IMR-90 (cell line): Measurements from ENCODE around the gene AAR2. TPM values are rescaled to one million over a fixed set of nuclear protein-coding genes. Genes with fewer than 3 reads are reported as not detected.

Source experiments
- ATAC-seq: fragments of 200-7000 bp; cut with Tn5 transposase; 2 replicates; pipeline ENCODE4 v1.9.1; 2020; ENCODE audit warnings: low read depth, mild to moderate bottlenecking, moderate library complexity
- BruUV-seq: library from RNA; stranded (reverse); fragments of 400-500 nt; replicated peaks from 2 replicates; lab custom pipeline; 2021; lab: Mats Ljungman, UMichigan
- CTCF ChIA-PET: fragments of 300-600 bp; formaldehyde crosslinking; extraction: SDS; loops from one replicate; lab custom pipeline; 2021; ENCODE audit warnings: antibody characterized with exemption; lab: Yijun Ruan, JAX
- POLR2A ChIA-PET: fragments of 300-600 bp; sonication (Branson Sonifier 250); formaldehyde crosslinking; loops from one replicate; lab custom pipeline; 2022; ENCODE audit warnings: antibody characterized with exemption; ENCODE audit not compliant: unreplicated experiment; lab: Charles Lee
- DNase-seq: peaks from one replicate; pipeline ENCODE4 v3.0.0; 2013
- H2AFZ ChIP-seq: replicated peaks from 2 replicates; pipeline ENCODE3; 2013; ENCODE audit warnings: low read length, mild to moderate bottlenecking; ENCODE audit not compliant: poor library complexity
- H2AK5ac ChIP-seq: 2 replicates; pipeline ENCODE4 v1.6.1; 2013; ENCODE audit warnings: low read depth, low read length, inconsistent platforms
- H2AK9ac ChIP-seq: replicated peaks from 2 replicates; pipeline ENCODE3; 2013; ENCODE audit warnings: mild to moderate bottlenecking, low read depth, low read length, moderate library complexity; ENCODE audit not compliant: poor library complexity
- H2BK120ac ChIP-seq: 2 replicates; pipeline ENCODE4 v1.6.1; 2013; ENCODE audit warnings: low read depth, low read length, inconsistent platforms
- H2BK15ac ChIP-seq: 3 replicates; pipeline ENCODE4 v1.6.1; 2013; ENCODE audit warnings: low read depth, low read length, inconsistent platforms
- H2BK20ac ChIP-seq: 2 replicates; pipeline ENCODE4 v1.6.1; 2013; ENCODE audit warnings: low read depth, mild to moderate bottlenecking, inconsistent platforms, low read length, moderate library complexity
- H2BK5ac ChIP-seq: 2 replicates; pipeline ENCODE4 v1.6.1; 2013; ENCODE audit warnings: mild to moderate bottlenecking, low read depth, low read length, inconsistent platforms; ENCODE audit not compliant: poor library complexity, severe bottlenecking
- H3K14ac ChIP-seq: replicated peaks from 2 replicates; pipeline ENCODE4 v1.6.1; 2013; ENCODE audit warnings: low read depth, low read length, inconsistent platforms
- H3K18ac ChIP-seq: 2 replicates; pipeline ENCODE4 v1.6.1; 2013; ENCODE audit warnings: low read depth, low read length, control low read depth
- H3K23ac ChIP-seq: 2 replicates; pipeline ENCODE4 v1.6.1; 2013; ENCODE audit warnings: low read depth, low read length, inconsistent platforms
- H3K27ac ChIP-seq: 2 replicates; pipeline ENCODE4 v1.5.1; 2013; ENCODE audit warnings: mild to moderate bottlenecking, control low read depth, low read length; ENCODE audit not compliant: insufficient read depth
- H3K27me3 ChIP-seq: 2 replicates; pipeline ENCODE4 v1.6.1; 2013; ENCODE audit warnings: low read length; ENCODE audit not compliant: control insufficient read depth, insufficient read depth
- H3K36me3 ChIP-seq: 2 replicates; pipeline ENCODE4 v1.6.1; 2013; ENCODE audit warnings: low read length, mixed read lengths; ENCODE audit not compliant: control insufficient read depth, insufficient read depth
- H3K4ac ChIP-seq: 2 replicates; pipeline ENCODE4 v1.6.1; 2013; ENCODE audit warnings: low read depth, low read length, inconsistent platforms
- H3K4me1 ChIP-seq: 2 replicates; pipeline ENCODE4 v1.6.1; 2013; ENCODE audit warnings: low read length, mixed read lengths; ENCODE audit not compliant: control insufficient read depth, insufficient read depth
- H3K4me2 ChIP-seq: 2 replicates; pipeline ENCODE4 v1.6.1; 2013; ENCODE audit warnings: low read depth, mild to moderate bottlenecking, control low read depth, low read length, moderate library complexity
- H3K4me3 ChIP-seq: 2 replicates; pipeline ENCODE4 v1.5.1; 2013; ENCODE audit warnings: low read depth, mild to moderate bottlenecking, control low read depth, low read length, moderate library complexity; ENCODE audit not compliant: insufficient read depth
- H3K56ac ChIP-seq: 2 replicates; pipeline ENCODE4 v1.6.1; 2013; ENCODE audit warnings: low read length, inconsistent platforms; ENCODE audit not compliant: insufficient read depth; ENCODE audit errors: extremely low read depth
- H3K79me1 ChIP-seq, 2 experiments: 2 replicates each; pipeline ENCODE4 v1.6.1; 2013; ENCODE audit warnings: low read length in 2 of 2, inconsistent platforms in 1 of 2, low read depth in 1 of 2
- H3K9ac ChIP-seq: 2 replicates; pipeline ENCODE4 v1.6.1; 2013; ENCODE audit warnings: low read depth, low read length, control low read depth
- H3K9me1 ChIP-seq: 2 replicates; pipeline ENCODE4 v1.6.1; 2013; ENCODE audit warnings: low read length, inconsistent platforms; ENCODE audit not compliant: insufficient read depth
- H3K9me3 ChIP-seq: 2 replicates; pipeline ENCODE4 v1.6.1; 2013; ENCODE audit warnings: low read length; ENCODE audit not compliant: control insufficient read depth, insufficient read depth
- H4K20me1 ChIP-seq: 2 replicates; pipeline ENCODE4 v1.6.1; 2013; ENCODE audit warnings: low read length, inconsistent platforms; ENCODE audit not compliant: insufficient read depth
- H4K5ac ChIP-seq: 2 replicates; pipeline ENCODE4 v1.6.1; 2013; ENCODE audit warnings: mild to moderate bottlenecking, low read depth, low read length, control low read depth
- H4K8ac ChIP-seq, 2 experiments: 2 replicates each; pipeline ENCODE4 v1.6.1; 2013; ENCODE audit warnings: low read depth in 2 of 2, low read length in 2 of 2, control low read depth in 1 of 2, inconsistent platforms in 1 of 2
- H4K91ac ChIP-seq: 2 replicates; pipeline ENCODE4 v1.6.1; 2013; ENCODE audit warnings: low read depth, low read length, inconsistent platforms; ENCODE audit not compliant: insufficient read depth
- BHLHE40 ChIP-seq: fragments of 150-350 bp; IDR thresholded peaks from 2 replicates; pipeline ENCODE4 v1.6.1; 2016; ENCODE audit warnings: mild to moderate bottlenecking, low read depth, low read length
- CEBPB ChIP-seq: IDR thresholded peaks from 2 replicates; pipeline ENCODE4 v1.6.1; 2012; ENCODE audit warnings: low read depth, low read length, improper control_type of control experiment
- CHD1 ChIP-seq: IDR thresholded peaks from 2 replicates; pipeline ENCODE4 v1.6.1; 2012; ENCODE audit warnings: low read depth, low read length, improper control_type of control experiment
- CTCF ChIP-seq: conservative IDR thresholded peaks from 2 replicates; pipeline ENCODE4 v1.5.1; 2012; ENCODE audit warnings: mild to moderate bottlenecking, low read depth, low read length, improper control_type of control experiment
- FOS ChIP-seq: fragments of 150-350 bp; IDR thresholded peaks from 2 replicates; pipeline ENCODE4 v1.6.1; 2016; ENCODE audit warnings: low read depth, low read length
- MAFK ChIP-seq: IDR thresholded peaks from 2 replicates; pipeline ENCODE4 v1.6.1; 2012; ENCODE audit warnings: low read depth, low read length, improper control_type of control experiment
- MXI1 ChIP-seq: IDR thresholded peaks from 2 replicates; pipeline ENCODE4 v1.6.1; 2012; ENCODE audit warnings: low read depth, mild to moderate bottlenecking, low read length, moderate library complexity, borderline replicate concordance
- NFE2L2 ChIP-seq: fragments of 150-350 bp; IDR thresholded peaks from 2 replicates; pipeline ENCODE4 v1.6.1; 2016; ENCODE audit warnings: low read depth, mild to moderate bottlenecking, low read length
- POLR2A ChIP-seq: IDR thresholded peaks from 2 replicates; pipeline ENCODE4 v1.6.1; 2012; ENCODE audit warnings: mild to moderate bottlenecking, low read depth, low read length
- RAD21 ChIP-seq: IDR thresholded peaks from 2 replicates; pipeline ENCODE4 v1.6.1; 2012; ENCODE audit warnings: low read length, improper control_type of control experiment
- RCOR1 ChIP-seq: IDR thresholded peaks from 2 replicates; pipeline ENCODE4 v1.6.1; 2012; ENCODE audit warnings: mild to moderate bottlenecking, low read length, improper control_type of control experiment; ENCODE audit not compliant: insufficient replicate concordance
- RFX5 ChIP-seq: IDR thresholded peaks from 2 replicates; pipeline ENCODE4 v1.8.0; 2012; ENCODE audit warnings: low read depth, mild to moderate bottlenecking, low read length, moderate library complexity
- SMC3 ChIP-seq: fragments of 150-350 bp; IDR thresholded peaks from 2 replicates; pipeline ENCODE4 v1.6.1; 2016; ENCODE audit warnings: low read depth, mild to moderate bottlenecking, antibody characterized with exemption, low read length, moderate library complexity
- WGBS, 2 experiments: methylation state at CpG; one replicate each; pipeline versions ENCODE4 v1.1.5 to v1.1.7; 2013; ENCODE audit warnings: missing lambda C conversion rate in 2 of 2; ENCODE audit not compliant: insufficient read length in 1 of 2; ENCODE audit errors: extremely low coverage in 2 of 2; 5-methylcytosine and 5-hydroxymethylcytosine counted together
- dilution Hi-C: fragments of 300-500 bp; cut with HindIII; formaldehyde crosslinking; loops from one replicate; pipeline ENCODE4 v1.14.3; 2018; ENCODE audit warnings: low sequenced_read_pairs; ENCODE audit not compliant: unreplicated experiment
- in situ Hi-C: fragments of 300-500 bp; cut with MboI; formaldehyde crosslinking; loops from 3 replicates; pipeline ENCODE4 v1.14.3; 2019; ENCODE audit warnings: low sequenced_read_pairs, inconsistent platforms, mixed read lengths
- intact Hi-C: fragments of 100-400 bp; cut with micrococcal nuclease; formaldehyde crosslinking; loops from 2 replicates; pipeline ENCODE4 v1.10.0; 2022
- polyA plus RNA-seq, 3 experiments: library from polyadenylated mRNA; depleted of rRNA; stranded (reverse); fragments of >200 nt; gene quantifications; 2 replicates each; pipeline ENCODE4 v1.2.3, GENCODE V29; 2012; ENCODE audit warnings: low replicate concordance in 1 of 3
- total RNA-seq: library from RNA; depleted of rRNA; stranded (reverse); fragments of >200 nt; gene quantifications from 2 replicates; pipeline ENCODE4 v1.2.3, GENCODE V29; 2012
- TF ChIP-seq, protein P1 (sequence below): fragments of 150-350 bp; IDR thresholded peaks from 2 replicates; pipeline ENCODE4 v1.6.1; 2016; ENCODE audit warnings: low read depth, mild to moderate bottlenecking, low read length, moderate library complexity, borderline replicate concordance

Gene AAR2
- total and polyA plus RNA-seq, 2 of the 4 experiments (the other 2 are of a cell fraction): 28.2 to 35.8 TPM

GRCh38 chr20:36304786-36305495 lies 68.7 kb downstream of the AAR2 start:
- no peak for TF ChIP-seq RFX5
- no peak for TF ChIP-seq SMC3
- no peak for TF ChIP-seq CEBPB
- no peak for TF ChIP-seq CTCF
- no peak for TF ChIP-seq BHLHE40
- TF ChIP-seq MXI1: no peak
- no peak for TF ChIP-seq MAFK
- TF ChIP-seq RCOR1: no peak
- TF ChIP-seq, protein P1, sequence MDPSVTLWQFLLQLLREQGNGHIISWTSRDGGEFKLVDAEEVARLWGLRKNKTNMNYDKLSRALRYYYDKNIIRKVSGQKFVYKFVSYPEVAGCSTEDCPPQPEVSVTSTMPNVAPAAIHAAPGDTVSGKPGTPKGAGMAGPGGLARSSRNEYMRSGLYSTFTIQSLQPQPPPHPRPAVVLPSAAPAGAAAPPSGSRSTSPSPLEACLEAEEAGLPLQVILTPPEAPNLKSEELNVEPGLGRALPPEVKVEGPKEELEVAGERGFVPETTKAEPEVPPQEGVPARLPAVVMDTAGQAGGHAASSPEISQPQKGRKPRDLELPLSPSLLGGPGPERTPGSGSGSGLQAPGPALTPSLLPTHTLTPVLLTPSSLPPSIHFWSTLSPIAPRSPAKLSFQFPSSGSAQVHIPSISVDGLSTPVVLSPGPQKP: no peak
- TF ChIP-seq POLR2A: no peak
- no peak for TF ChIP-seq CHD1
- no peak for TF ChIP-seq RAD21
- TF ChIP-seq NFE2L2: no peak
- TF ChIP-seq FOS: no peak
- dilution Hi-C loops (no loop called here), intact Hi-C loops (no loop called here)

More at GRCh38 chr20:36304786-36305495, 68.7 kb downstream of the AAR2 start:
- Histone ChIP-seq H3K9me3 (no peaks in the 10 kb centered on the region), H2AK9ac (no peak overlapping the region), H3K79me1 (no peaks in the 10 kb centered on the region), H3K4ac (no peak overlapping the region), H3K23ac (no peak overlapping the region), H3K4me1 (no peaks in the 10 kb centered on the region), H4K20me1 (no peaks in the 10 kb centered on the region), H3K18ac (no peak overlapping the region), H2AFZ (no peak overlapping the region), H3K27ac (no peak overlapping the region), H3K4me3 (no peak overlapping the region), H2AK5ac (no peak overlapping the region), H2BK120ac (no peak overlapping the region), H3K56ac (no peak overlapping the region), H2BK20ac (no peak overlapping the region), H3K36me3 (no peaks in the 10 kb centered on the region), H3K27me3 (peaks cover 83% of the 10 kb centered on the region), H2BK5ac (no peak overlapping the region), H3K4me2 (no peak overlapping the region), H4K8ac (no peak overlapping the region), H3K9ac (no peak overlapping the region), H4K5ac (no peak overlapping the region), H3K9me1 (no peaks in the 10 kb centered on the region), H4K91ac (no peak overlapping the region), H2BK15ac (no peak overlapping the region), H3K14ac (no peak overlapping the region)
- ChIA-PET POLR2A (no interaction called here), CTCF (no interaction called here)
- no TSS peak for BruUV-seq
- ATAC-seq (no peak), DNase-seq (no peak)
- 23% methylated on average over 7 of the region's 10 CpGs; no CpG with 5 or more reads in 1 of the 2 experiments for WGBS, 2 experiments
- in situ Hi-C loops: no loop called here
